ENCODE measurements around the gene ANP32B.

DNA sequence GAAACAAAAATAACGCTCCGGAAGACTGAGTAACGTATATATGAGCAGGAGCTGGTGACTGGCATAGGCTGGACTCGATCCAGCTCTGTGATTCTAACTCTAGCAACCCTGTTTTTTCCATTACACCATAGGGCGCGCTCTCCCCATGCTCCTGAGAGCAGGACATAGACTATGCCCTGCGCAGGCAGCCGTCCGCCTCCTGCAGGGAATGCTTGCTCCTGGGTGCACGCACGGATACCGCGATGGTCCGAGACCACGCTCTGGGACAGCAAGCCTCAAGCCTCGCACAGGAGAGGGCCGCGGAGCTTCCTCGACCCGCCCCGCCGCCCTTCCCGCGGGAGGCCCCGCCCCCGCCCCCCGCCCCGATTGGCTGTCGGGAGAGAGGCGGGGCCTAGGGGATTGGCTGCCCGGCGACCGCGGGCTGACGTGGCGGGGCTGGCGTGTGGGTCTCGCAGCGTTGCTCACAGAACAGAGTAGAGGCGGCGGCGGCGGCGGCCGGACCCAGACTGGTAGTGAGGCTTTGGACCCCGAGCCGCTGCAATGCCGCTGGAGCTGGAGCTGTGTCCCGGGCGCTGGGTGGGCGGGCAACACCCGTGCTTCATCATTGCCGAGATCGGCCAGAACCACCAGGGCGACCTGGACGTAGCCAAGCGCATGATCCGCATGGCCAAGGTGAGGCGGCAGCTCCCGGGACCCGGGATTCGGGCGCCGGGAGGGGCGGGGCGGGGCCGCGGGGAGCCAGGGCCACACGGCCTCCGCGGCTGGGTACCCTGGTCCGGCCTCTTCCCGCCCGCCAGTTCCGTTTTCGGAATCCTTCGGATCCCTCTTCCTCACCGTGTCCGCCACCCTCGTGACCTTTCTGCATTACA lies 73.4 kb downstream of the ANP32B start, which contains the start of gene NANS:
- TF ChIP-seq, protein P1, sequence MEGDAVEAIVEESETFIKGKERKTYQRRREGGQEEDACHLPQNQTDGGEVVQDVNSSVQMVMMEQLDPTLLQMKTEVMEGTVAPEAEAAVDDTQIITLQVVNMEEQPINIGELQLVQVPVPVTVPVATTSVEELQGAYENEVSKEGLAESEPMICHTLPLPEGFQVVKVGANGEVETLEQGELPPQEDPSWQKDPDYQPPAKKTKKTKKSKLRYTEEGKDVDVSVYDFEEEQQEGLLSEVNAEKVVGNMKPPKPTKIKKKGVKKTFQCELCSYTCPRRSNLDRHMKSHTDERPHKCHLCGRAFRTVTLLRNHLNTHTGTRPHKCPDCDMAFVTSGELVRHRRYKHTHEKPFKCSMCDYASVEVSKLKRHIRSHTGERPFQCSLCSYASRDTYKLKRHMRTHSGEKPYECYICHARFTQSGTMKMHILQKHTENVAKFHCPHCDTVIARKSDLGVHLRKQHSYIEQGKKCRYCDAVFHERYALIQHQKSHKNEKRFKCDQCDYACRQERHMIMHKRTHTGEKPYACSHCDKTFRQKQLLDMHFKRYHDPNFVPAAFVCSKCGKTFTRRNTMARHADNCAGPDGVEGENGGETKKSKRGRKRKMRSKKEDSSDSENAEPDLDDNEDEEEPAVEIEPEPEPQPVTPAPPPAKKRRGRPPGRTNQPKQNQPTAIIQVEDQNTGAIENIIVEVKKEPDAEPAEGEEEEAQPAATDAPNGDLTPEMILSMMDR (IDR thresholded peaks at IDR 0.05) = no peak
- TF ChIP-seq EZH2 (IDR thresholded peaks at IDR 0.05) (no peak), EZH2phosphoT487 (IDR thresholded peaks at IDR 0.05) (no peak)
